HPDE6-E6E7 (cell line): ENCODE results near the gene RPS6KA4.
"Not testable (repeated sequence)": the region's sequence is repeated elsewhere in the genome, so short reads cannot be mapped to it uniquely, and the experiment has no call there.

Experiments
- DNase-seq: peaks from one replicate; pipeline ENCODE4 v3.0.0; 2011; ENCODE audit warnings: missing footprints; ENCODE audit errors: extremely low spot score

Gene RPS6KA4

GRCh38 chr11:64358907-64359711, at the start of gene RPS6KA4:
RPS6KA4 (plus strand) TSS chr11:64359162; CDS start chr11:64359236, 74 bp downstream.
- peak; percentile 84 for DNase-seq

- no peak for DNase-seq
These were observed 46.0 kb upstream of the RPS6KA4 start for GRCh38 chr11:64312947-64313346.

GRCh38 chr11:64313491-64314145, 45.3 kb upstream of the RPS6KA4 start:
- no peak for DNase-seq

GRCh38 chr11:64314146-64314804, 44.7 kb upstream of the RPS6KA4 start:
- DNase-seq: no peak

- no peak for DNase-seq
These were observed 44.0 kb upstream of the RPS6KA4 start for GRCh38 chr11:64314805-64315561.

- DNase-seq: not testable (repeated sequence)
These were observed 43.1 kb upstream of the RPS6KA4 start for GRCh38 chr11:64315667-64316526.

GRCh38 chr11:64316672-64317324, 42.2 kb upstream of the RPS6KA4 start:
- no peak for DNase-seq

- peak; percentile 94 for DNase-seq
These were observed 41.5 kb upstream of the RPS6KA4 start, which contains the start of gene TRMT112 for GRCh38 chr11:64317325-64317960. TRMT112 (minus strand) TSS chr11:64317559; CDS start chr11:64317526, 33 bp downstream.

- DNase-seq: peak; percentile 92
These were observed 40.8 kb upstream of the RPS6KA4 start, which contains the start of gene PRDX5 for GRCh38 chr11:64317961-64318765. PRDX5 (plus strand) TSS chr11:64318121; CDS start chr11:64318216, 95 bp downstream.

GRCh38 chr11:64318766-64319761, 39.9 kb upstream of the RPS6KA4 start:
- no peak for DNase-seq

GRCh38 chr11:64320556-64320955, 38.4 kb upstream of the RPS6KA4 start:
- no peak for DNase-seq

- DNase-seq: no peak
These were observed 37.9 kb upstream of the RPS6KA4 start for GRCh38 chr11:64321026-64321425.

- no peak for DNase-seq
These were observed 37.4 kb upstream of the RPS6KA4 start for GRCh38 chr11:64321533-64321932.

GRCh38 chr11:64322925-64323260, 36.1 kb upstream of the RPS6KA4 start:
- no peak for DNase-seq

- no peak for DNase-seq
These were observed 35.6 kb upstream of the RPS6KA4 start for GRCh38 chr11:64323373-64323772.

- not testable (repeated sequence) for DNase-seq
These were observed 35.0 kb upstream of the RPS6KA4 start for GRCh38 chr11:64323984-64324383.

GRCh38 chr11:64324692-64325469, 34.1 kb upstream of the RPS6KA4 start:
- no peak for DNase-seq
